Activated CD4-positive, alpha-beta T cell treated with anti-CD3 and anti-CD28 coated beads for 48 hours (primary cell): ENCODE results near the gene GDE1.

ENCODE experiments used
- DNase-seq: peaks from one replicate; pipeline ENCODE4 v3.0.0-alpha.2; 2020

The GDE1 gene

DNA sequence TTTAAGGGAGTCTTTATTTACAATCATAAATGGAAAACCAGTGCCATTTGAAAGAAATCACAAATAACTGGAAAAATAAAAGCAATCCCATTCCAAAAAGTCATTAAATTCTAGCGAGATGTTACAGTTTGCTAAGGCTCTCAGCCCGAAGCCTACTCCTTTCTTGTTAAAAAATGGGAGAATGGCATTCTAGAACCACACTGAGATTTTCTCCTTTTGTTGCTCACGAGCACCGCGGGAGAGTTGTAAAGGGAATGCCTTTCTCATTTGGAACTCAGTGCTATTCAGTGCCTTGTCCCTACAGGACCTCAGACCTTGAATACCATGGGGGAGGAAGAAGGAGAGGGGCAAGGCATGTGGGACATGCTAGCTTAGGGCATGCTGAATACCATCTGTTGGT, 36.3 kb downstream of the GDE1 start:
- DNase-seq = no peak

DNA sequence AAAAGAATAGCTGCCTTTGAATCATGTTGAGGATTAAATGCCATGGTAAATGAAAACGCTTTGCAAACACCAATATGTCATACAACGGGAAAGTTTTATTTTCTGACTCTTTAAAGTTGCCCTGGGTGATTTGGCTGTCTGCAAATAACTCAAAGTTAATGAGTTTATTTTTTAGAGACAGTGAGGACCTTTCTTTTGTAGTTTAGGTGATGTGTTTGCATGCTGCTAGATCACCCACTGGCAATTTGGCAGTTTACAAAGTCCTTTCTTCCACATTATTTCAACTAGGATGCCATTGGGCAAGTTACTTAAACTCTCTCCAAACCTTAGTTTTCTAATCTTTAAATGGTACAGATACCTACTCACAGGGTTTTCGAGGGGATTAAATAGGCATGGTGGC, 37.8 kb downstream of the GDE1 start:
- no peak for DNase-seq

DNA sequence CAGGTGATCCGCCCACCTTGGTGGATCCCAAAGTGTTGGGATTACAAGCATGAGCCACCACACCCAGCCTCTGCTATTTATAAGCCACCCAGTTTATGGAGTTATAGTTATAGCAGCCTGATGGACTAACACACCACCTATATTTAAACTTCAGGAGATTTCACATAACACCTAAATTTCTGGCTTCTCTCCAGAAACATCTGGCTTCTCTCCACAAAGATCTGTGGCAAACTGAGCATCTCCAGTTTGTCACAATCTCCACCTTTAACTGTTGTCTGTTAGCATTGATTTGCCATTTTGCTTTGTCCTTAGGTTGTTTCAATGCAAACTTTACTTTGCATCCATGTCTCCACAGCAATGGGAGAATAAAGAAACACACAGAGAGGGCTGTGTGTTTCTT, 39.6 kb downstream of the GDE1 start:
- DNase-seq = no peak

DNA sequence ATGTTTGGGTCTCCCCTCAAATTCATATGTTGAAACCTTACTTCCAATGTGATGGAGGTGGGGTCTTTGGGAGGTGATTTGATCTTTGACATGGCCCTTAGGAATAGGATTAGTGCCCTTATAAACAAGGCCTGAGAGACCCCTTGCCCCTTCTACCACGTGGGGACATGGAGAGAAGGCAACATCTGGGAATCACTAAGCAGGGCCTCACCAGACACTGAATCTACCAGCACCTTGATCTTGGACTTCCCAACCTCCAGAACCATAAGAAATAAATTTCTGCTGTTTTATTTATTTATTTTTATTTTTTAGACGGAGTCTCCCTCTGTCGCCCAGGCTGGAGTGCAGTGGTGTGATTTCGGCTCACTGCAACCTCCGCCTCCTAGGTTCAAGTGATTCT, 40.1 kb downstream of the GDE1 start:
- DNase-seq = no peak

DNA sequence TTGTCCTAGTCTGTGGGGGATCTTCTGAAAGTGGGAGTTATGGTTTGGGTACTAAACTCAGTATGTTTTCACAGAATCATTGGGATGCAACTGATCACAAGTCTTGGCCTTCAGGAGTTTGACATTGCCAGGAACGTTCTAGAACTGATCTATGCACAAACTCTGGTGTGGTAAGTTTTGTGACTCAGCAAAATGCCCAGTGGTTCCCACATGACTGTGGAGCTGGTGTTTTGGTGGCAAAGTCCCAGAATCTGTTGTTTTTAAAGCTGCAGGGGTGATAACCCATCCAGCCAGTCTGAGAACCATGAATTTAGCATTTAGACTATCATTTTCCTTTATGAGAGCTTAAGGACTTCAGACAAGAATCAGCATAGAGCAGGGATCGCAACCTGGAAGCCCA, 40.6 kb downstream of the GDE1 start:
- DNase-seq = no peak

DNA sequence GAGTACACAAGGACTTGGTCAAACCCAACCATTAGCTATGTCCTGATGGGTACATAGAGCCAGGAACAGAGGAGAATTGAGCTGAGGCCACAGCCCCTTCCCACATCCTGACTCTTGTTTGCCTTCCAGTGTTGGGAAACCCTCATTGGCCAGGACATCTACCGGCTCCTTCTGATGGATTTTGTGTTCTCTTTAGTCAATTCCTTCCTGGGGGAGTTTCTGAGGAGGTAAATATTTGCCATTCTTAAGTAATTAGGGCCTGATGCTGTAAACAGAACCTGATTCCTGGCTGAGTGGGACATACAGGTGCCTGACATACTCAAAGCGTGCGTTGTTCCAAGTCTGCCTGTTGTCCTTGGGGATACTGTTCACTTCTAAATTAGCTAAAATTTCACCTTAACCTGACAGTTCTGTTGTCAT, 42.6 kb downstream of the GDE1 start:
- DNase-seq = no peak

DNA sequence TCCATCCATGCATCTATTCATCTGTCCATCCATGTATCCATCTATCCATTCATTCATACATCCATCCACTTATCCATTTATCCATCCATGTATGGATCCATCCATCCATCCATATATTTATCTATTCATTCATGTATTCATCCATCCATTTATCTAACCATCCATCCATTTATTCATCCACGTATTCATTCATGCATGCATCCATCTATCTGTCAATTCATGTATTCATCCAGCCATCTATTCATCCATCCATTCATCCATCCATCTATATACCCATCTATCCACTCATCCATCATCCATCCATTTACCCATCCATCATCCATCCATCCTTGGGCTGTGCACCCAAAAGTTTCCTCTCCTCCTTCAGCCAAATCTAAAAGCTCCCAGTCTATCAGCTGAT, 43.4 kb downstream of the GDE1 start:
- no peak for DNase-seq

DNA sequence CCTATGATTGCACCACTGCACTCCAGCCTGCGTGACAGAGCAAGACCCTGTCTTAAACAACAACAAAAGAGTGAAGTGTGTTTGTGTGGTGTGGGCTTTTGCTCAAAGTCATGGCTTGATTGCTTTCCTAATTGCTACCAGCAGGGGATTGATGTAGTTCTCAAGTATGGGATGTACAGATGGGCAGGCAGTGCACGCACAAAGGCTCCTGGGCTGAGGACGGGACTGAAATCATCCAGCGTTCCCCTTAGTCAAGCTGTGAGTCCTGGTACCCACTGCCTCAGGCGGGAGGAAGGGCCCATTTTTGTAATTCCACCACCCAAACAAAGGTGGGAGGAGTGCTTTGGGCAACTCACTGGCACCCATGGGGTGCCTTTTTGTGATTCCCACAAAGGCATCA, 47.3 kb downstream of the GDE1 start:
- no peak for DNase-seq

DNA sequence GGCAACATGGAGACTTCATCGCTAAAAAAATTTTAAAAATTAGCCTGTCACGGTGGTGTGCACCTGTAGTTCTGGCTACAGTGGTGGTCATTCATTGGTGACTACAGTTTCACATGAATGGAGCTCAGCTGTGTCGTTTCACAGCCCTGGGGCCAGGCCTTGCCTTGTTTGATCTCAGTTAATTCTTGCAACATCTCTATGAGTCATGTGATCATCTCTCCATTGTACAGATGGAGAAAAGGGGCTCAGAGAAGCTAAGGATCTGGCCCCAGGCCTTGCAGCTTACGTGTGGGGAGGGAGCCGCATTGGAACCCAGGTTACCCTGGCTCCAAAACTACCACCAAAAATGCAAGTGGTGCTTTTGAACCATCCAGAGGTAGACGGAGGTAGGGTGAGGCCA, 49.4 kb downstream of the GDE1 start:
- DNase-seq = no peak

DNA sequence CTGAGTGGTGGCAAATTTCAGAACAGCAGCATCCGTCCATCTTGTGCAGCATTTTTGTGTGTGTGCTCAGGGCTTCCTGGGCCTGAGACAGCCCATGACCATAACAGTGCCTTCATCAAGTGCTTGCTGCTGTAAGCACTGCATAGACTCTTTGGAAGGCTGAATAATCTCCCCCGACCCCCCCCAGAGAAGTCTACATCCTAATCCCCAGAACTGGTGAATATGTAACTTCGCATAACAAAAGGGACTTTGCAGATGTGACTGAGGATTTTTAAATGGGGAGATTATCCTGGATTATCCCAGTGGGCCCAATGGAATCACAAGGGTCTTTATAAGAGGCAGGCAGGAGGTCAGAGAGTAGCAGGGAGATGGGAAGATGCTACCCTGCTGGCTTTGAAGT, 53.6 kb downstream of the GDE1 start:
- no peak for DNase-seq

DNA sequence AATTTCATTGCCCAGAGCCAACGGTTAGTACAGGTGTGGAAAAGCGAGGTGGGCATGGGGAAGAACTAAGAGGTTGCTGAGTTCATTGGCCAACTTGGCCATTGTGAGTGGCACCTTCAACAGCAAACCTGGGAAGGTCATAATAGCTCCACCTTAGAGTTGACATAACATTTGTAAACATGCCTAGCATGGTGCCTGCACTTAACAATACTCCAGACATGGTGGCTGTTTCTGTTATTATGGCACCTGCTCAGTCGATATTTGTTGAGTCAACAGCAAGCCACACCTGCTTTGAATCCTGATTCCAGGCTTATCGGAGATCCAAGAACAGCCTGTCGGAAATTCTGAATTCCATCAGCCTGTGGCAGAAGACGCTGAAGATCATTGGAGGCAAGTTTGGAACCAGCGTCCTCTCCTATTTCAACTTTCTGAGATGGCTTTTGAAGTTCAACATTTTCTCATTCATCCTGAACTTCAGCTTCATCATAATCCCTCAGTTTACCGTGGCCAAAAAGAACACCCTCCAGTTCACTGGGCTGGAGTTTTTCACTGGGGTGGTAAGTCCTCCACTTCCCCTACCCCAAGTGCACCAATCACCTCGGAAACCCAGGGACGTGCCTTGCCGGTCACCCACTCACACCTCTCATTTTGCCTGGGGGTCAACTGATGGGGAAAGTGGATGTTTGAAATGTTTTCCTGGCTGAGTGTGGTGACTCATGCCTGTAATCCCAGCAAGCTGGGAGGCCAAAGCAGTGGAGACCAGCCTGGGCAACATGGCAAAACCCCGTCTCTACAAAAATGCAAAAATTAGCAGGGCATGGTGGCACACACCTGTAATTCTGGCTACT, 58.2 kb downstream of the GDE1 start:
- no peak for DNase-seq

DNA sequence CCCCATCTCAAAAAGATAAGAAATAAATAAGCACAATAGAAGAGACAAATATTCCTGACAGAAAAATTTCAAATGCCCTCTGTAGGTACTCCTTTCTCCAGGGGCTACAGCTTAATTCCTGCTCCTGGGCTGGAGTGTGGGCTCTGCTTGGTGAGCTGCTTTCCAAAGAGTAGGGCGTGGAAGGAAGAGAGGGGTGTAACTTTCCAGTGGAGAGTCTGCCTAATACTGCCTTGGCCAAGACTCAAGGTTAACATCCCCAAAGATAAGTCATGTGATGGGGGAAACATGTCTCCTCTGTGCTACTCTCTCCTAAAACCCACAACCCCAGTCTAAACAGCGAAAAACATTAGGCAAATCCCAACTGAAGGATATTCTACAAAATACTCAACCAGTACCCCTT, 61.5 kb downstream of the GDE1 start:
- DNase-seq = no peak

DNA sequence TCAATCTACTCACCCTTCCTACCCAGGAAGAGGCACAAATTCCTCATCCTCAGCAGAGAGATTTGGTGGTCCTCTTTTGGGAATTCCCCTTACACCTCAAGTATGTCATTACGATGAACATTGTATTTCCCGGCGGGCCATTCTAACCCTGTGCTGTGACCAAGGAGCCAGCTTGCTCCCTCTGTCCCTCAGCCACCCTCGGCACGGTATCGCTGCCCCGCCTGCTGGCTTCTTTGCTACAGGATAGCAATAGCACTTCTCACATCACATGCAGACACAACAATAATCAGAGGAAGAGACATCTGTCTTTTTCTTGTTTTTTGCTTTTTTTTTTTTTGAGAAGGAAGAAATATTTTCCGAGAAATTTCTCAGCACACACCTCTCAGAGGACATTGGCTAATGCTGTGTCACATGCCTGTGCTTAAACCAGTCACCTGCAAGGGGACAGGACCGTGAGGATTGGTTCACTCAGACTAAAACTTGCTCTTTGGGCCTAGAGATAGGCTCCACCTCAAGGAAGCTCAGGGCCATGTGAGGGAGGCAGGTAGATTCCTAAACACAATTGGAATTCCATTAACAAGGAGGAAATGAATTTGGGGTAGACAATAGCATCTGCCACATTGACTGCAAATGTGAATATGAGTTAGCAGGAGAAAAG, 63.0 kb downstream of the GDE1 start:
- no peak for DNase-seq
